Smooth muscle cell (in vitro differentiated cells): ENCODE measurements around the gene GLP2R. TPM values are rescaled to one million over a fixed set of nuclear protein-coding genes. Genes with fewer than 3 reads are reported as not detected.

Experiments
- DNase-seq: peaks from one replicate; lab custom pipeline; 2025; ENCODE audit not compliant: unreplicated experiment; lab: John Stamatoyannopoulos, UW
- H2AFZ ChIP-seq: fragments of 200-600 bp; sonication (generic); 2 replicates; pipeline ENCODE4 v1.6.0; 2016; ENCODE audit warnings: antibody characterized with exemption, low read depth, mild to moderate bottlenecking
- H3F3A ChIP-seq: fragments of 200-600 bp; sonication (generic); 2 replicates; pipeline ENCODE4 v1.6.0; 2017; ENCODE audit warnings: antibody characterized with exemption, low read depth
- H3K27ac ChIP-seq: fragments of 200-600 bp; sonication (generic); 2 replicates; pipeline ENCODE4 v1.5.1; 2016; ENCODE audit warnings: low read depth, mild to moderate bottlenecking
- H3K27me3 ChIP-seq: fragments of 200-600 bp; sonication (generic); 2 replicates; pipeline ENCODE4 v1.6.1; 2016; ENCODE audit warnings: low read depth, mild to moderate bottlenecking
- H3K36me3 ChIP-seq: fragments of 200-600 bp; sonication (generic); 2 replicates; pipeline ENCODE4 v1.5.1; 2016; ENCODE audit warnings: low read depth
- H3K4me1 ChIP-seq: fragments of 200-600 bp; sonication (generic); 2 replicates; pipeline ENCODE4 v1.5.1; 2016; ENCODE audit warnings: low read depth
- H3K4me2 ChIP-seq: fragments of 200-600 bp; sonication (generic); 2 replicates; pipeline ENCODE4 v1.6.0; 2016; ENCODE audit warnings: mild to moderate bottlenecking
- H3K4me3 ChIP-seq: fragments of 200-600 bp; sonication (generic); 2 replicates; pipeline ENCODE4 v1.5.1; 2016; ENCODE audit warnings: mild to moderate bottlenecking
- H3K79me2 ChIP-seq: fragments of 200-600 bp; sonication (generic); 2 replicates; pipeline ENCODE4 v1.6.0; 2016; ENCODE audit warnings: low read depth, mild to moderate bottlenecking
- H3K9ac ChIP-seq: fragments of 200-600 bp; sonication (generic); 2 replicates; pipeline ENCODE4 v1.6.0; 2016; ENCODE audit warnings: low read depth
- H3K9me3 ChIP-seq: fragments of 200-600 bp; sonication (generic); replicated peaks from 2 replicates; pipeline ENCODE4 v1.5.1; 2016; ENCODE audit warnings: low read depth
- H4K20me1 ChIP-seq: fragments of 200-600 bp; sonication (generic); 2 replicates; pipeline ENCODE4 v1.6.0; 2016; ENCODE audit warnings: low read depth
- CTCF ChIP-seq: fragments of 200-600 bp; sonication (generic); IDR thresholded peaks from 2 replicates; pipeline ENCODE4 v1.5.1; 2017; ENCODE audit warnings: borderline replicate concordance, mild to moderate bottlenecking, antibody characterized with exemption; ENCODE audit not compliant: insufficient read depth, poor library complexity, severe bottlenecking
- whole genome bisulfite sequencing: methylation state at CpG from one replicate; pipeline ENCODE4 v1.1.7; 2016; ENCODE audit warnings: low lambda C conversion rate; 5-methylcytosine and 5-hydroxymethylcytosine counted together
- polyA plus RNA-seq: library from polyadenylated mRNA; unstranded; fragments of >200 nt; fragmentation: Nextera tagmentation; extraction: Ambion mirVana; gene quantifications from 2 replicates; pipeline ENCODE4 v1.2.1, GENCODE V29; 2016
- total RNA-seq: library from RNA; depleted of rRNA; stranded (reverse); fragments of >200 nt; gene quantifications from 2 replicates; pipeline ENCODE4 v1.2.3, GENCODE V29; 2014

Gene GLP2R
- total and polyA plus RNA-seq, 2 experiments from 2014 or later: 0.03 to 0.45 TPM

GRCh38 chr17:9798008-9798407, 27.7 kb upstream of the GLP2R start:
- Histone ChIP-seq H3K9me3 (no peaks in the 10 kb centered on the region), H3K9ac (no peak overlapping the region), H3F3A (no peaks in the 10 kb centered on the region), H3K4me2 (no peak overlapping the region), H3K79me2 (no peaks in the 10 kb centered on the region), H3K27me3 (peaks cover 5% of the 10 kb centered on the region), H3K4me1 (no peaks in the 10 kb centered on the region), H2AFZ (no peak overlapping the region), H3K4me3 (no peak overlapping the region), H4K20me1 (no peaks in the 10 kb centered on the region), H3K27ac (no peak overlapping the region), H3K36me3 (no peaks in the 10 kb centered on the region)
- TF ChIP-seq CTCF: no peak
- no peak for DNase-seq
- 81% methylated on average over 3 of the region's 3 CpGs for WGBS

DNA sequence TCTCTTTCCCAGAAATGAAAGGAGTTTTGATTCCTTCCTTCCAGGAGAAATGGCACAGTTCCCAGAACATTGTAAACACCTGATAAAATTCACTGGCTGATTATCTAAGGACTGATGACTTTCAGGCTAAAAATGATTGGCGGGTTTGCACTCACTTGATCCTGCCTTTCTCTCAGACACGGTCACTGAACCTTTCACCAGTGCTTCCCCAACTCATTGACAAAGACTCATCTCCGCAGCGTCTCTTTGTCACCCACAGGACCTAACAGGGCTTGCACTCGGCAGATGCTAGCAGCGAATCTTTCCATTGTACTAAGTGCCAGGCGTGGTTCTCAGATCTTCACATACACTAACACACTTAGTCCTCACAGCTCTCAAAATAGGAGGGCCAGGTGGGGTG, 27.0 kb upstream of the GLP2R start:
- Histone ChIP-seq H3K9ac (no peak overlapping the region), H3K4me2 (no peak overlapping the region), H3F3A (no peaks in the 10 kb centered on the region), H3K4me1 (no peaks in the 10 kb centered on the region), H3K4me3 (no peak overlapping the region), H3K9me3 (no peaks in the 10 kb centered on the region), H3K36me3 (no peaks in the 10 kb centered on the region), H2AFZ (no peak overlapping the region), H3K79me2 (no peaks in the 10 kb centered on the region), H3K27me3 (peaks cover 5% of the 10 kb centered on the region), H3K27ac (no peak overlapping the region), H4K20me1 (no peaks in the 10 kb centered on the region)
- 96% methylated on average over 7 of the region's 7 CpGs for WGBS
- no peak for DNase-seq
- no peak for TF ChIP-seq CTCF

- Histone ChIP-seq H3F3A (no peaks in the 10 kb centered on the region), H3K79me2 (no peaks in the 10 kb centered on the region), H3K9me3 (no peaks in the 10 kb centered on the region), H3K36me3 (no peaks in the 10 kb centered on the region), H3K4me3 (no peak overlapping the region), H3K27me3 (peaks cover 2% of the 10 kb centered on the region), H2AFZ (no peak overlapping the region), H3K9ac (no peak overlapping the region), H3K4me2 (no peak overlapping the region), H3K27ac (peak overlapping the region; percentile 17), H3K4me1 (no peaks in the 10 kb centered on the region), H4K20me1 (no peaks in the 10 kb centered on the region)
- WGBS: 53% methylated on average over 2 of the region's 2 CpGs
- TF ChIP-seq CTCF: no peak
- no peak for DNase-seq
These were observed 24.2 kb upstream of the GLP2R start for GRCh38 chr17:9801505-9801904.

GRCh38 chr17:9802294-9802693, 23.4 kb upstream of the GLP2R start:
- peak overlapping the region; percentile 17 for H3K27ac ChIP-seq
- no peak for TF ChIP-seq CTCF
- no peak overlapping the region for H3K9ac ChIP-seq
- no peaks in the 10 kb centered on the region for H3K9me3 ChIP-seq
- 62% methylated on average over 13 of the region's 13 CpGs for WGBS
- no peaks in the 10 kb centered on the region for H4K20me1 ChIP-seq
- H3K4me3 ChIP-seq: no peak overlapping the region
- no peaks in the 10 kb centered on the region for H3K4me1 ChIP-seq
- H3F3A ChIP-seq: no peaks in the 10 kb centered on the region
- H3K27me3 ChIP-seq: peaks cover 5% of the 10 kb centered on the region
- no peak for DNase-seq
- H3K4me2 ChIP-seq: no peak overlapping the region
- no peaks in the 10 kb centered on the region for H3K79me2 ChIP-seq
- no peak overlapping the region for H2AFZ ChIP-seq
- no peaks in the 10 kb centered on the region for H3K36me3 ChIP-seq
